GM23338 (cell line): ENCODE data around the gene IGFL4. TPM values are rescaled to one million over a fixed set of nuclear protein-coding genes. Genes with fewer than 3 reads are reported as not detected.
A peak's percentile ranks its signal among the peaks of the same experiment; 100 is the strongest.

Experiments
- ATAC-seq: fragments of 200-7000 bp; cut with Tn5 transposase; 3 replicates; pipeline ENCODE4 v1.9.1; 2020
- DNase-seq: peaks from one replicate; pipeline ENCODE4 v3.0.0-alpha.2; 2015; ENCODE audit warnings: low spot score
- H2AFZ ChIP-seq: fragments of 200-600 bp; sonication (generic); 2 replicates; pipeline ENCODE4 v1.8.0; 2016; ENCODE audit warnings: antibody characterized with exemption, mild to moderate bottlenecking, moderate library complexity
- H3F3A ChIP-seq: fragments of 200-600 bp; sonication (generic); replicated peaks from 2 replicates; pipeline ENCODE4 v1.8.0; 2017; ENCODE audit warnings: antibody characterized with exemption, mixed run types, low read depth
- H3K27ac ChIP-seq: fragments of 200-600 bp; sonication (generic); 2 replicates; pipeline ENCODE4 v1.6.1; 2016; ENCODE audit warnings: low read depth
- H3K27me3 ChIP-seq: fragments of 200-600 bp; sonication (generic); 2 replicates; pipeline ENCODE4 v1.8.0; 2016; ENCODE audit warnings: mild to moderate bottlenecking, mixed run types, moderate library complexity; ENCODE audit not compliant: insufficient read depth
- H3K36me3 ChIP-seq: fragments of 200-600 bp; sonication (generic); 2 replicates; pipeline ENCODE4 v1.8.0; 2016; ENCODE audit warnings: mild to moderate bottlenecking; ENCODE audit not compliant: insufficient read depth
- H3K4me1 ChIP-seq: fragments of 200-600 bp; sonication (generic); 2 replicates; pipeline ENCODE4 v1.8.0; 2016; ENCODE audit warnings: mild to moderate bottlenecking, moderate library complexity; ENCODE audit not compliant: insufficient read depth
- H3K4me2 ChIP-seq: fragments of 200-600 bp; sonication (generic); 2 replicates; pipeline ENCODE4 v1.7.1; 2017; ENCODE audit warnings: mixed run types
- H3K4me3 ChIP-seq: fragments of 200-600 bp; sonication (generic); 2 replicates; pipeline ENCODE4 v1.6.1; 2016; ENCODE audit warnings: mixed run types
- H3K79me2 ChIP-seq: fragments of 200-600 bp; sonication (generic); replicated peaks from 2 replicates; pipeline ENCODE4 v1.8.0; 2017; ENCODE audit warnings: mild to moderate bottlenecking; ENCODE audit not compliant: insufficient read depth
- H3K9me2 ChIP-seq: fragments of 200-600 bp; sonication (generic); 2 replicates; pipeline ENCODE4 v1.8.0; 2017; ENCODE audit not compliant: insufficient read depth
- H4K20me1 ChIP-seq: fragments of 200-600 bp; sonication (generic); replicated peaks from 2 replicates; pipeline ENCODE4 v1.8.0; 2017; ENCODE audit warnings: mild to moderate bottlenecking; ENCODE audit not compliant: insufficient read depth
- H3K27ac Mint-ChIP-seq: 2 replicates; pipeline ENCODE4 v1.8.0; 2020; ENCODE audit warnings: inconsistent platforms, mild to moderate bottlenecking, moderate library complexity, mixed read lengths
- H3K27me3 Mint-ChIP-seq: 3 replicates; pipeline ENCODE4 v1.8.0; 2022; ENCODE audit warnings: low read depth, mild to moderate bottlenecking, moderate library complexity, mixed read lengths, inconsistent platforms; ENCODE audit not compliant: insufficient read depth, poor library complexity
- H3K36me3 Mint-ChIP-seq: 3 replicates; pipeline ENCODE4 v1.8.0; 2021; ENCODE audit warnings: low read depth, mild to moderate bottlenecking, inconsistent platforms, moderate library complexity, mixed read lengths
- H3K4me1 Mint-ChIP-seq: 3 replicates; pipeline ENCODE4 v1.8.0; 2020; ENCODE audit warnings: mild to moderate bottlenecking, inconsistent platforms, mixed read lengths
- H3K4me3 Mint-ChIP-seq: 3 replicates; pipeline ENCODE4 v1.8.0; 2021; ENCODE audit warnings: moderate library complexity, mild to moderate bottlenecking, inconsistent platforms, mixed read lengths
- H3K9me3 Mint-ChIP-seq: 3 replicates; pipeline ENCODE4 v1.8.0; 2020; ENCODE audit warnings: moderate library complexity, mild to moderate bottlenecking, inconsistent platforms, mixed read lengths
- CREB1 ChIP-seq: fragments of 250-450 bp; sonication (Bioruptor Pico); IDR thresholded peaks from 2 replicates; pipeline ENCODE4 v1.5.0; 2020; ENCODE audit warnings: low read depth, mild to moderate bottlenecking, moderate library complexity
- EZH2 ChIP-seq: fragments of 200-600 bp; sonication (generic); IDR thresholded peaks from one replicate; pipeline ENCODE4 v1.8.0; 2017; ENCODE audit warnings: antibody characterized with exemption, mild to moderate bottlenecking, low read depth; ENCODE audit not compliant: unreplicated experiment
- EZH2phosphoT487 ChIP-seq: fragments of 200-600 bp; sonication (generic); IDR thresholded peaks from one replicate; pipeline ENCODE4 v1.8.1; 2018; ENCODE audit warnings: antibody characterized with exemption; ENCODE audit not compliant: unreplicated experiment
- NANOG ChIP-seq: IDR thresholded peaks from 2 replicates; pipeline ENCODE4 v1.6.1; 2016; ENCODE audit warnings: antibody characterized with exemption, borderline replicate concordance
- POLR2AphosphoS5 ChIP-seq: IDR thresholded peaks from 2 replicates; pipeline ENCODE4 v1.6.1; 2016; ENCODE audit warnings: antibody characterized with exemption, low read depth
- STAT1 ChIP-seq: IDR thresholded peaks from one replicate; pipeline ENCODE4 v1.6.1; 2016; ENCODE audit warnings: antibody characterized with exemption; ENCODE audit not compliant: unreplicated experiment
- ZNF114 ChIP-seq: fragments of 250-450 bp; sonication (Bioruptor Pico); IDR thresholded peaks from 2 replicates; pipeline ENCODE4 v1.5.0; 2020; ENCODE audit warnings: mild to moderate bottlenecking, moderate library complexity
- ZNF331 ChIP-seq: fragments of 250-450 bp; sonication (Bioruptor Pico); IDR thresholded peaks from 2 replicates; pipeline ENCODE4 v1.5.0; 2020; ENCODE audit warnings: low read depth, mild to moderate bottlenecking, moderate library complexity
- polyA plus RNA-seq: library from polyadenylated mRNA; unstranded; fragments of >200 nt; fragmentation: Nextera tagmentation; extraction: Ambion mirVana; gene quantifications from 2 replicates; pipeline ENCODE4 v1.2.1, GENCODE V29; 2016
- total RNA-seq: library from RNA; depleted of rRNA; stranded (reverse); fragments of >200 nt; shearing (Covaris generic); gene quantifications from 2 replicates; pipeline ENCODE4 v1.2.3, GENCODE V29; 2014
- TF ChIP-seq, protein P1 (sequence below), 2 experiments: fragments of 200-600 bp in 1 of 2; sonication (generic) in 1 of 2; conservative IDR thresholded peaks; 2 replicates each; pipeline versions ENCODE4 v1.5.1 to v1.6.1; 2016 to 2017; ENCODE audit warnings: antibody characterized with exemption in 2 of 2, low read depth in 2 of 2, mild to moderate bottlenecking in 2 of 2, moderate library complexity in 1 of 2
- TF ChIP-seq, protein P2 (sequence below): IDR thresholded peaks from 2 replicates; pipeline ENCODE4 v1.6.1; 2016; ENCODE audit warnings: antibody characterized with exemption

The IGFL4 gene
- total and polyA plus RNA-seq, 2 experiments from 2014 or later: 0.06 to 0.87 TPM

DNA sequence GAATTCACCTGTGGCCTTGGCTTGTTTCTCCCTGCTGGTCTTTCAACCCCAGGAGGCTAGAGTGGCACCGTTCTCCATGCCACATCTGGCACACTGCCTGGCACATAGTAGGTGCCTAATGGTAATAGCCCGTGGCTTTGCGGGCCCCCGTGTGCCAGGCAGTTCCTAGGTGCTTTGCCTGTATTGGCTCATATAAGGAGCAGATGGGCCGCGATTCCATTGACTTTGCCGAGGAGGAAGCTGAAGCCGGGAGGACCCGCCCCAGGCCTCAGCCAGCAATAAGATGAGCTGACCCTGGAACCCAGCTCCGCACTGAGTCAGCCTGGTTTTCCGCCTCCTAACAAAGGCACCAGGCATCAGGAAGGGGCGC lies 18.8 kb downstream of the IGFL4 start:
- H3K27ac Mint-ChIP-seq: no peak overlapping the region; the same call in 1 of the 2 replicates
- ATAC-seq: no peak; the same call in 2 of the 3 replicates
- no peak overlapping the region; the same call in 2 of the 3 replicates for H3K4me3 Mint-ChIP-seq

DNA sequence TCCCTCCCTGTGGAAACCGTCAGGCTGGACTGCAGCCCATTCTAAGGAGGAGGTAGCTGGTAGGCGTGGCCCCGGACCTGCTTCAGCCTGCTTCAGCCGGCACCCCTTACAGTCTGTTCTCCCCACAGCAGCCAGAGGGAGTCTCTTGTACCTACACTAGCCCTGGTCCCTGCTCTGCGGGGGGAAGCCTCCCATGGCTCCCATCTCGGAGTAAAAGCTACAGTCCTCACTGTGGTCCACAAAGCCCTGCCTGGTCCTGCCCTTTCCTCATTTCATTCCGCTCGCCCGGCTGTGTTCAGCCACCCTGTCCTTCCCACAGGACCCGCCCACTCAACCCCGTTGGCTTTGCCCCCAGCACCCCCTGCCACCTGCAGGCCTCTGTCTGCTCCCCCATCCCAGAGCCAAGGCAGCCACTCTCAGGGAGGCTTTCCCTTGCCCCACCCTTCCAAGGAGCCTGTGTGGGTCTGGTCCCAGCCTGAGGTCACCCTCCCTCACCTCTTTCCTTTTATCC lies 19.2 kb downstream of the IGFL4 start:
- no peak overlapping the region for H3K27ac ChIP-seq
- Mint-ChIP-seq H3K9me3 (peaks cover 6% of the 10 kb centered on the region; the same call in 2 of the 3 replicates), H3K27ac (no peak overlapping the region; the same call in 1 of the 2 replicates), H3K4me1 (peaks cover 24% of the 10 kb centered on the region), H3K36me3 (peaks cover 14% of the 10 kb centered on the region; the same call in 2 of the 3 replicates), H3K27me3 (peaks cover 15% of the 10 kb centered on the region), H3K4me3 (no peak overlapping the region; the same call in 2 of the 3 replicates)
- no peaks in the 10 kb centered on the region for H3F3A ChIP-seq
- DNase-seq (peak; percentile 70), ATAC-seq (peak; percentile 71)
- no peaks in the 10 kb centered on the region; the same call in 1 of the 2 replicates for H4K20me1 ChIP-seq
- no peaks in the 10 kb centered on the region for H3K27me3 ChIP-seq
- TF ChIP-seq STAT1: no peak
- TF ChIP-seq, protein P1, sequence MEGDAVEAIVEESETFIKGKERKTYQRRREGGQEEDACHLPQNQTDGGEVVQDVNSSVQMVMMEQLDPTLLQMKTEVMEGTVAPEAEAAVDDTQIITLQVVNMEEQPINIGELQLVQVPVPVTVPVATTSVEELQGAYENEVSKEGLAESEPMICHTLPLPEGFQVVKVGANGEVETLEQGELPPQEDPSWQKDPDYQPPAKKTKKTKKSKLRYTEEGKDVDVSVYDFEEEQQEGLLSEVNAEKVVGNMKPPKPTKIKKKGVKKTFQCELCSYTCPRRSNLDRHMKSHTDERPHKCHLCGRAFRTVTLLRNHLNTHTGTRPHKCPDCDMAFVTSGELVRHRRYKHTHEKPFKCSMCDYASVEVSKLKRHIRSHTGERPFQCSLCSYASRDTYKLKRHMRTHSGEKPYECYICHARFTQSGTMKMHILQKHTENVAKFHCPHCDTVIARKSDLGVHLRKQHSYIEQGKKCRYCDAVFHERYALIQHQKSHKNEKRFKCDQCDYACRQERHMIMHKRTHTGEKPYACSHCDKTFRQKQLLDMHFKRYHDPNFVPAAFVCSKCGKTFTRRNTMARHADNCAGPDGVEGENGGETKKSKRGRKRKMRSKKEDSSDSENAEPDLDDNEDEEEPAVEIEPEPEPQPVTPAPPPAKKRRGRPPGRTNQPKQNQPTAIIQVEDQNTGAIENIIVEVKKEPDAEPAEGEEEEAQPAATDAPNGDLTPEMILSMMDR (conservative IDR thresholded peaks at IDR 0.05; ENCODE audit: low read depth in 2 of 2): peak; percentile 13 to 47; a peak in 2 of 4 replicates
- H3K4me1 ChIP-seq: peaks cover 10% of the 10 kb centered on the region
- H3K4me3 ChIP-seq: no peak overlapping the region
- peak overlapping the region; percentile 51; the same call in 1 of the 2 replicates for H3K4me2 ChIP-seq
- H3K36me3 ChIP-seq: no peaks in the 10 kb centered on the region
- no peaks in the 10 kb centered on the region for H3K79me2 ChIP-seq
- no peaks in the 10 kb centered on the region for H3K9me2 ChIP-seq
- no peak overlapping the region for H2AFZ ChIP-seq

More for the DNA sequence above, 18.8 kb downstream of the IGFL4 start:
- Histone ChIP-seq H3K27ac (no peak overlapping the region), H3K36me3 (no peaks in the 10 kb centered on the region), H2AFZ (peak overlapping the region; percentile 80; the same call in 1 of the 2 replicates), H4K20me1 (no peaks in the 10 kb centered on the region; the same call in 1 of the 2 replicates), H3K4me3 (no peak overlapping the region), H3K79me2 (no peaks in the 10 kb centered on the region), H3K4me1 (peaks cover 10% of the 10 kb centered on the region), H3K4me2 (peak overlapping the region; percentile 51), H3F3A (no peaks in the 10 kb centered on the region), H3K27me3 (no peaks in the 10 kb centered on the region), H3K9me2 (no peaks in the 10 kb centered on the region)
- no peak for DNase-seq
- peaks cover 6% of the 10 kb centered on the region; the same call in 2 of the 3 replicates for H3K9me3 Mint-ChIP-seq
- H3K36me3 Mint-ChIP-seq: peaks cover 12% of the 10 kb centered on the region; the same call in 2 of the 3 replicates
- H3K27me3 Mint-ChIP-seq: peaks cover 12% of the 10 kb centered on the region
- TF ChIP-seq ZNF114 (CRISPR knock-in tag) (no peak), NANOG (no peak), ZNF331 (CRISPR knock-in tag) (no peak)
- peaks cover 22% of the 10 kb centered on the region for H3K4me1 Mint-ChIP-seq

DNA sequence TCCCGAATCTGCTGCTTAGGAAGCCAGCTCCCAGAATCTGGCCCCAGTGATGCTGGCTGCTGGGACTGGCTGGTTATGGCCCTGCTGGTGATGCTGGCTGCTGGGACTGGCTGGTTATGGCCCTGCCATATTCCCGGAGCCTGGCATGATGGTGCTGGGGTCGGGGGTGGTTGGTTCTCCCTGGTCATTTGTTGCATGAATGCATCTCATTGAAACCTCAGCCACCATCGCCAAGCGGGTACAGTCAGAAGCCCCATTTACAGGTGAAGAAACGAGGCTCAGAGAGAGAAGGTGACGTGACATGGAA lies 20.0 kb downstream of the IGFL4 start:
- Mint-ChIP-seq H3K9me3 (no peaks in the 10 kb centered on the region), H3K27ac (no peak overlapping the region), H3K4me3 (no peak overlapping the region), H3K27me3 (peaks cover 20% of the 10 kb centered on the region), H3K36me3 (peaks cover 6% of the 10 kb centered on the region; the same call in 1 of the 3 replicates), H3K4me1 (peaks cover 25% of the 10 kb centered on the region)
- Histone ChIP-seq H3K4me3 (no peak overlapping the region), H3K9me2 (no peaks in the 10 kb centered on the region), H3K36me3 (no peaks in the 10 kb centered on the region), H3K4me1 (peaks cover 10% of the 10 kb centered on the region), H2AFZ (no peak overlapping the region), H3K27ac (no peak overlapping the region), H3K27me3 (peaks cover 8% of the 10 kb centered on the region), H4K20me1 (no peaks in the 10 kb centered on the region; the same call in 1 of the 2 replicates), H3K4me2 (no peak overlapping the region), H3F3A (no peaks in the 10 kb centered on the region), H3K79me2 (no peaks in the 10 kb centered on the region)
- ATAC-seq: no peak
- no peak for DNase-seq
- no peak for TF ChIP-seq NANOG
- no peak for TF ChIP-seq POLR2AphosphoS5
- TF ChIP-seq EZH2phosphoT487: no peak
- no peak for TF ChIP-seq CREB1 (CRISPR knock-in tag)
- TF ChIP-seq EZH2: no peak
- TF ChIP-seq, protein P2, sequence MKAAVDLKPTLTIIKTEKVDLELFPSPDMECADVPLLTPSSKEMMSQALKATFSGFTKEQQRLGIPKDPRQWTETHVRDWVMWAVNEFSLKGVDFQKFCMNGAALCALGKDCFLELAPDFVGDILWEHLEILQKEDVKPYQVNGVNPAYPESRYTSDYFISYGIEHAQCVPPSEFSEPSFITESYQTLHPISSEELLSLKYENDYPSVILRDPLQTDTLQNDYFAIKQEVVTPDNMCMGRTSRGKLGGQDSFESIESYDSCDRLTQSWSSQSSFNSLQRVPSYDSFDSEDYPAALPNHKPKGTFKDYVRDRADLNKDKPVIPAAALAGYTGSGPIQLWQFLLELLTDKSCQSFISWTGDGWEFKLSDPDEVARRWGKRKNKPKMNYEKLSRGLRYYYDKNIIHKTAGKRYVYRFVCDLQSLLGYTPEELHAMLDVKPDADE: no peak
